Raji (cell line): ENCODE measurements around the gene ATP5MK.

Experiments
- POLR2A ChIP-seq: IDR thresholded peaks from 2 replicates; pipeline ENCODE4 v1.6.1; 2011; ENCODE audit warnings: low read depth, low read length, control low read depth; ENCODE audit not compliant: insufficient read depth

Gene ATP5MK

GRCh38 chr10:103350517-103351260 is 45.6 kb downstream of the ATP5MK start, which contains the start of gene PCGF6:
Gene PCGF6, minus strand, starts transcription at chr10:103351140. Its CDS starts 74 bp downstream, at chr10:103351066.
- peak; percentile 85 for TF ChIP-seq POLR2A

DNA sequence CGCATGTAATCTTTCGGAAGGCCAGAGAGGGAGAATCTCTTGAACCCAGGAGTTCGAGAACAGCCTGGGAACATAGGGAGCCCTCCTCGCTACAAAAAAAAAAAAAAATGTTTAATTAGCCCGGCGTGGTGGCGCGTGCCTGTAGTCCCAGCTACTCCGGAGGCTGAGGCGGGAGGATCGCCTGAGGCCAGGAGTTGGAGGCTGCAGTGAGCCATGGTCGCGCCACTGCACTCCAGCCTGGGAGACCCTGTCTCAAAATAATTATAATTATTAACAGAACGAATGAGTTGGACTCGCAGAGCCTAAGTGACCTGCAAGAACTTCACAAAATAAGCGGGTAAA is 46.1 kb downstream of the ATP5MK start:
- no peak for TF ChIP-seq POLR2A
